HL-60/S4 (cell line): ENCODE results near the gene NF1.
"Not testable (repeated sequence)": the region's sequence is repeated elsewhere in the genome, so short reads cannot be mapped to it uniquely, and the experiment has no call there.

Experiments used
- in situ Hi-C: fragments of 300-500 bp; cut with MboI; formaldehyde crosslinking; loops from 2 replicates; pipeline ENCODE4 v1.14.3; 2022; ENCODE audit warnings: low sequenced_read_pairs

Gene NF1

DNA sequence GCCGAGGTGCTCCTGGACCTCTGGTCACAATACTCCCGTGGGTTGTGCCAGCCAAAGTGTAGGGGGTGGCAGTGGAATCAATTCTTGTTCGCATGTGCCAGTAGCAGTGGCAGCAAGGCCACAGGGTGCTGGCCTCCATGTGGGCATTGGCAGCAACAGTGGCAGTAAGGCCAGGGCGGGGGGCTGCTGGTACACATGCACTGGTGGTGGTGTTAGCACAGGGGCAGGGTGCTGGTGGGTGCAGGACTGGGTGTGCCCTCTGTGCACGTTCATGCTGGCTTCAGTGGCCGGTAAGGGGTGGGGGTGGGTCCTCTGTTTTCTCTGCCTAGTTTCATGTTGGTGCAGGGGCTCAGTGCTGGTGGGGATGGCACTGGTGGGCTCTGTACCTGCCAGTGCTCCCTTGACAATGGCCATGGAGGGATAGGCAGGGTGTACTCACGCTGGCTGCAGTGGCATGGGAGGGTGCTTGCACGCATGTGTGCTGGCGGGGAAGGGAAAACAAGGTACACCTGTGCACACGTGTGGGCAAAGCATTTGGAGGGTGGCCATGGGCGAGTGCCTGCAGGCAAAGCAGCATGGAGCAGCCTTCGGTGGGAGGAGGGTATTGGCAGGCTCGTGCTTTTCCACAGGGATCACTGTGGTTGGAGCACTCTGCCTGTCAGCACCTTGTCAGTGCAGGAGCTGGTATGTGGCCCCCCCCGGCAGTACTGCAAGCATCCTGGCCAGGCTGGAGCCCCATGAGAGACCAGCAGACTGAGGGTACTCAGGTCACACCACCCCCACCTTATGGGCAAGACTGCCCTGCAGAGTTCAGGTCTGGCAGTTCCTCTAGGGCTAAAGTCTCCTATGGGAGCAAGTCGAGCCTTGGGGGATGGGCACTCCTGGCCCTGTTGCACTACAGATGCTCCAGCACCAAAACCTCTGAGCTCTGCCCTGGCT lies 35.8 kb downstream of the NF1 start:
- in situ Hi-C loops = no loop called here

DNA sequence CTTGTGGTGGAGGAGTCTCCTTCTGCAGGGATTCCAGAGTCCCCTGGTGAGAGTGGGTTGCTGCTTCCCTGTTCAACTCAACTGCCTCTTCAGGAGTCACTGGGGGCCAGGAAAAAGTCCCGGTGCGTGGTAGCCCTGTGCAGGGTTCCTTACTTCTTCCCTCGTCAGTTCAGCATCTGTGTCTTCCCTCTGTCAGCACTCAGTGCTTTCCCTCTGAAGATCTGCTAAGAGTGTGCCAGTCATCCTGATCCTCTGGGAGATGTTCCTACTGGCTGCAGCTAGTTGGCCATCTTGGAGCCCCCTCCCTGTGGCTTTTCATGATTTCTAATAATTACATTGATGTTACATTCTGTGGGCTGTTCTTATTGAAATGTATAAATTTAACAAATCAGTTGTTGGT lies 36.5 kb downstream of the NF1 start:
- in situ Hi-C loops = no loop called here

DNA sequence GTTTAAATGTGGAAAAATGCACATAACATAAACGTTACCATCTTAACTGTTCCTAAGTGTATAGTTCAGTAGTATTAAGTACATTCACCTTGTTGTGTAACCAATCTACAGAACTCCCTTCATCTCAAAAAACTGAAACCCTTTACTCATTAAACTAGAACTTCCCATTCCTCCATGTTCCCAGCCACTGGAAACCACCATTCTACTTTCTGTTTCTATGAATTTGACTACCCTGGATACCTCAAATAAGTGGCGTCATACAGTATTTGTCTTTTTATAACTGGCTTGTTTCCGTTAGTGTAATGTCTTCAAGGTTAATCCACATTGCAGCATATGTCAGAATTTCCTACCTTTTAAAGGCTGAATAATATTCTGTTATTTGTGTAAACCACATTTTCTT lies 38.2 kb downstream of the NF1 start:
- in situ Hi-C loops = no loop called here

DNA sequence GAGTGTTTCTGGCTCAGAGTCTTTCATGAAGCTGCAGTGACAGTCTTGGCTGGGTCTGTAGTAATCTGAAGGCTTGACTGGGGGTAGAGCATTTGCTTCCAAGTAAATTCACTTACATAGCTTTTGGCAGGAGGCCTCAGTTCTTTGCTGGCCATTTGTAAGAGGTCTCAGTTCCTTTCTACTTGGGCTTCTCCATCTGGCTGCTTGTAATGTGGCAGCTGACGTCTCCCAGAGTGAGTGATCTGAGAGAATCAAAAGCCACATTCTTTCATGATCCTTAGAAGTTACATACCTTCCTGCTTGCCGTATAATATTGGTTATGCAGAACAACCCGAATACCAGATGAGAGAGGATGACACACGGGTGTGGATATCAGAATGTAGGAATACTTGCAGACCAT lies 39.8 kb downstream of the NF1 start:
- in situ Hi-C loops = no loop called here

DNA sequence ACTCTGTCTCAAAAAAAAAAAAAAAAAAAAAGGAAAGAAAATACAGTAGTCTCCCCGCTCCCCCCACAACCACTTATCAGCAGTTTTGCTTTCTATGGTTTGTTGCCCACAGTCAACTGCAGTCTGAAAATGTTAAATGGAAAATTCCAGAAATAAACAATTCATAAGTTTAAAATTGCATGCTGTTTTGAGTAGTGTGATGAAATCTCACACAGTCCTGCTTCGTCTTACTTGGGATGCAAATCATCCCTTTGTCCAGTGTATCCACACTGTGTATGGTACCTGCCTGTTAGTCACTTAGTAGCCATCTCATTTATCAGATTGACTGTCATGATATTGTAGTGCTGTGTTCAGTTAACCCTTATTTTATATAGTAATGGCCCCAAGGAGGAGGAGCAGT lies 41.5 kb downstream of the NF1 start:
- in situ Hi-C loops = no loop called here

DNA sequence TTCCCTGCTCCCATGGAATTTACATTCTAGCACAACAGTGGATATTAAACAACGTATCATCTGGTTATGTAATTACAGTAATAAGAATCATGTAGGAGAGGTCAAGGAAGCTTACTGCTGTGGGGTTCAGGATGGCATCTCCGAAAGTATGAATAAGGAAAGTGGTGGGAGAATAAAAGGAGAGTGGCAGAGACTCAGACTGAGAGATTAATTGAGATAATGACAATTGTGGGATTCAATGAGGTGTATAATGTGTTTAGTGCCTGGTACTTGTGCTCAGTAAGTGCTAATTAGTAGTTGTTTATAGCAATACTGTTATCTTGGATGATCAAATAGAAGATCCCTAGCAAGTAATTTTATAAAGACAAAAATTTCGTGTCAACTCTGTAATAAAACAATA lies 45.3 kb downstream of the NF1 start:
- in situ Hi-C loops = no loop called here

DNA sequence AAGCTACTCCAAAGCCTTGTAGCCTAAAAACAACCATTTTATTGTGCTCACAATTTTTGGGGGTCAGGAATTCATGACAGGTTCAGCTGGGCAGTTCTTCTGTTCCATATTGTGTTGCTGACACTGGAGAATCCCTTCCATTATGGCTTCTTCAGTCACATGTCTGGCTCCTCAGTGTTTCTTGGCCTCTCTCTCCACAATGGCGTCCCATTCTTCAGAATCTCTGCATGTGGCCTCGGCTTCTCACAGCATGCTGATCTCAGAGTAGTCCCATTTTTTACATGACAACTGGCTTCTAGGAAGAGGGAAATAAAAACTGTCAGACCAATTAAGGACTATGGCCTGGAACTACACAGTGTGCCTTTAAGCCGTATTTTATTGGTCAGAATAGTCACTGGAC lies 49.7 kb downstream of the NF1 start:
- in situ Hi-C loops = no loop called here

DNA sequence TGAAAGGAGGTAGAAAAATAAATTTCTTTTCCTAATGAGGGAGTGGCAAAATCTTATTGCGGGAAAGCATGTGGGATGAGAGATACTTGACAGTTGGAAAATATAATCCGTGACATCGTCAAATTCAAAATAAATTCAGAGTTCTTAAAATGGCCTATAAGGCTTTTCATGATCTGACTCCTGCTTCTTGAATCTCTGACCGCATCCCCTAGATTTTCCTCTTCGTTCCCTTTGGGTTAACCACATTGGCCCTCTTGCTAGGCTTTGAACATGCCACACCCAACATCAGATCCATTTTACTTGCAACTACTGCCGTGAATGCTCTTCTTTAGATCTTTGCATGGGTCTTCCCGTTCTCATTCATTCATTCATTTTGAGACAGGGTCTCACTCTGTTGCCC lies 50.1 kb downstream of the NF1 start:
- in situ Hi-C loops = no loop called here

DNA sequence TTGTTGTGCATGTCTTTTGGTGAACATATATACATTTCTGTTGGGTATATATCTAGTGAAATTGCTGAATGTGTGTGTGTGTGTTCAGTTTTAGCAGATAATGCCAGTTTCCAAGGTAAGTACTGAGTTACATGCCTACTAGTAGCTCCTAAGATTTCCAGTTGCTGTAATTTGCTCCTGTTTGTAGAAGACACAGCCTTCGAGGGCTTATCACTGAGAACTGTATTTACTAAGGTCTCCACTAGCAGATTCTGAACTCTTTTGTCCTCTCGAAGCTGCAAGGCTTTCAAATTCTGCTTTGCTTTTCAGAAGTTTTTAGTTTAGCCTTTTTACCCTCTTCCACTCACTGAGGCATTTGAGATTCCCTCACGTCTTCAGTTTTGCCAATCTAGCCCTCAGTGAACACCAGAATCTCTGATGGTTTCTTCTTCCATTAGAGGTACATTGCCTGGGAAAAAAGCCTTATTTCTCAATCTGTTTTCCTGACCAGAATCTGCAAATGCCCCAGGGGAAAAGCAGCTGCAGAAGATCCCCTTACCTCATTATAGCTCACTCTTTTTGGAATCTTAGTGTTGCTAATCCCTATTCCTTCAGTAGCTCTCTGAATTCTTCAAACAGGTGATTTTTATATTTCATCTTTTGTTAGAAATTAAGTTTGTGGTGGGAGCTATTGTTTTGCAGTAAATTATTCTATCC lies 52.9 kb downstream of the NF1 start:
- in situ Hi-C loops = no loop called here

DNA sequence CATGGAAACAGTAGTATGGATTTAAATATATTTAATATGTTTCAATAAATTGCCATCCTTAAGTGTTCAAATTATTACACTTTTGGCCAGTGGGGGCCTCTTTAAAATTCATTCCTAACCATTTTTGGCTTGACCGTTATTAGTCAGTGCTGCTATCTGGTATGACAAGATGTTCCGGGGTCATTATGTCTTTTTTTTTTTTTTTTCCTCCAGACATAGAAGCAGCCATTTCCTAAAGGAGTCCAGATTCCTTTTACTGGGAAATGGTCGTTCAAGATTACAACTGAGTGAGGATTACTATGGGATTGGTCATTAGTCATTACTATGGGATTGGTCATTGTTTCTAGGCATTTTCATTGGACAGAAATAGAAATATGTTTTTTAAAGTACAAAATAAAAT lies 53.4 kb downstream of the NF1 start:
- in situ Hi-C loops = no loop called here

DNA sequence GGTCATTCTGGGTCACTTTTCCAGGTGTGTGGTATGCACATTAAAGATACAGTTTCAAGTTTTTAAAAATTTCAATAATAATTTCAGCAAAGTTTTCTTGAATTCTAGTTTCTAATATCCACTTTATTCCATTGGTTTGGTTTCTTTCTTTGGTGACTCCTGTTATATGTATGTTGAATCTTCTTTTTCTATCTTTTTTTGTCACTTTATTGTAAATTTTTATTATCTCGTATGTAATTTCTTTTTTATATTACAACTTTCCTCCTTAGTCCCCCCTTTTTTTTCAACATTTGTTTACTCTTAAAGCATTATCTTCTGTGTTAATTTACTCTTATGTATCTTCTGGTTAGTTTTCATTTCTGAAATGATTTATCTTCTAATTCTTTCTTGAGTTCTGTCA lies 57.5 kb downstream of the NF1 start:
- in situ Hi-C loops = no loop called here

DNA sequence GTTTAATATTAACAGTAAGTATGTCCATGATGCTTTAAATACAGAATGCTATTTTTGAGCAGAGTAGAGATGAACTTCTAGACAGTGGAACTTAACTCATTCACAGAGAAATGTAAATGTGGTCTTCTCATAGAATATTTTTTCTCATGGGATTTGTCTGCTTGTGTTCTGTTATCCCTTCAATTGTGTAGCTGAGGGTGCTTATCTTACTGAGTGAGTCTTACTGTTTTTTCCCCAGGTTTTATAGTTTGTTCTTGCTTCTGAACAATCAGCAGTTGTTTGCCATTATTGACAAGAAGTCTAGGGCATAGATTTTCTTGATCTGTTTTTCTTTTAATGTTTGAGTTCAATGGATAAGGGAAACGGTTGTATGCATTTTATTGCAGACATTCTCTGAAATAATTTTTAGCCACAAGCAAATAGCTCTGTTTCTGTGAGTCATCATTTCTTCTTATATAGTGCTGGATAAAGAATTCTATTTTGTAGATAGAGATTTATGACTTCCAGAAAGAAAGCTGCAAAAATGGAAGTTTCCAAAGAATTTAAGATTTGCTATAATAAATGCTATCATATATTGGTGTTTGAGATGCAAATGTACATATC lies 60.5 kb downstream of the NF1 start:
- in situ Hi-C loops = no loop called here

DNA sequence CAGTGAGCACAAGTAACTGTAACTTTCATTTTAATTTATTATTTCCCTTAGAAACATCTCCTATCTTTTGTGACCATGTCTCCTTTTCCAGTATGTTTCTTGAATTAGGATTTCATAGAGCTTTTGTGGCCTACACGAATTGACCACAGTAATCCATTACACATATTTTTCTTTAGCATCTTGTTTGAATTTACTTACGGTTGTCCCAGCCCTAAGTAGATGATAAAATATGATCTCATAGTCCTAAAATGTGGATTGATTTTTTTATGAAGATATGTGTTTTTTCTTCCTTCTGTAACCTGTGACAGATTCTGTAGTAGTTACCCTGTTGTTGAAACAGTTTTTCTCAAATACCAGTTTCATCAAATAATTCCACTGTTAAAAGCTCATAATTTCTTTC lies 61.5 kb downstream of the NF1 start:
- in situ Hi-C loops = no loop called here

DNA sequence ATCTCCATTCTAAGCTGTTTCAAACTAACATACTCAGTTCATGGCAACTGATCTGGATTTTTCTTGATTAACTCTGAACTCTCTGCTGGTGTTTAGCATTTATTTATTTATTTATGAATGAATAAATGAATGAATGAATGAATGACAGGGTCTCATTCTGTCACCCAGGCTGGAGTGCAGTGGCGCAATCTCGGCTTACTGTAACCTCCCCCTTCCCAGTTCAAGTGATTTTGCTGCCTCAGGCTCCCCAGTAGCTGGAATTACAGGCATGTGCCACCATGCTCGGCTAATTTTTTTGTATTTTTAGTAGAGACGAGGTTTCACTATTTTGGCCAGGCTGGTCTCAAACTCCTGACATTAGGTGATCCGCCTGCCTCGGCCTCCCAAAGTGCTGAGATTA lies 62.1 kb downstream of the NF1 start:
- in situ Hi-C loops = not testable (repeated sequence)

DNA sequence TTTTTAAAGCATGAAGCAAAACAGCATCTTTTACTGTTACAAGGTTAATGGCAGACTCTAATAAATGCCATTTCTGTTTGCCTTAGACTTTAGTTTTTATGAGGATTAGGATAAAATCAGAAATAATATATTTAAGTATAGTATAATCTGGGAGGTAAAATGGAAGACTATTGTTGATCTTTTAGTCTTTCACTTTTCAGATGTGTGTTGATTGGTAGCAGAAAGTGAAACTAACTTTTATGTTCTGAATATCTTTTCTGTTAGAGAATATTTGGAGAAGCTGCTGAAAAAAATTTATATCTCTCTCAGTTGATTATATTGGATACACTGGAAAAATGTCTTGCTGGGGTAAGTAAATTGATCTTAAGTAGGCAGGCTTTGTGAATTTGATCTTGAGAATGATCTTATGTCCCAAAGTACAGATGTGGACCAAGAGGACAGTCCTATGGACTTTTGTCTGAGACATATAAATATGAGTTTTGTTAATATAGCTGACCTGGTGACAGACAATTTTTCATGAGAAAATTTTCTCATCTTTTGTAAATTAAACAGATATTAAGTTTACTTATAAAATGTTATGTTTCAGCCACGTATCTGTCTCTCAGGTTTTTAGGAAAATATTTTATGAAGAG lies 64.1 kb downstream of the NF1 start:
- in situ Hi-C loops = no loop called here

DNA sequence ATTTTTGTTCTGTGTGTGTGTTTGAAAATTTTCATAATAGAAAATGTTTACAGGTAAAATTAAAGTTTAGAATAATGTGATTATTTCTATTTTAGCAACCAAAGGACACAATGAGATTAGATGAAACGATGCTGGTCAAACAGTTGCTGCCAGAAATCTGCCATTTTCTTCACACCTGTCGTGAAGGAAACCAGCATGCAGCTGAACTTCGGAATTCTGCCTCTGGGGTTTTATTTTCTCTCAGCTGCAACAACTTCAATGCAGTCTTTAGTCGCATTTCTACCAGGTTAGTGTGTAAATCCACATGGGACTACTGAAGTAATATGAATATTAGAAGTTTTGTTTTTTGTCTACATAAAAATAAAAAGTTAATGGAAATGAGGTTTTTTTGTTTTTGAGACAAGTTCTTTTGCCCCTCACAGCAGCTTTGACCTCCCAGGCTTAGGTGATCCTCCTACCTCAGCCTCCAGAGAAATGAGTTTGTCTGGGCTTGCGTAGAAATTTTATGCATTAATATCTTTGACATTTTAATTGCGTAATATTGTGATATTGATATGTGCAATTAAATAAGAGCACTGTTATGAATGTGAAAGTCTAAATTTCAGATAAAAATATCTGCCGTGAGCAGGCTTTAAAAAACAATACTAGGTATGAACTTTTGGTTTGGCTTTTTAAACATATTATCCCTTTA lies 68.5 kb downstream of the NF1 start:
- in situ Hi-C loops = no loop called here

DNA sequence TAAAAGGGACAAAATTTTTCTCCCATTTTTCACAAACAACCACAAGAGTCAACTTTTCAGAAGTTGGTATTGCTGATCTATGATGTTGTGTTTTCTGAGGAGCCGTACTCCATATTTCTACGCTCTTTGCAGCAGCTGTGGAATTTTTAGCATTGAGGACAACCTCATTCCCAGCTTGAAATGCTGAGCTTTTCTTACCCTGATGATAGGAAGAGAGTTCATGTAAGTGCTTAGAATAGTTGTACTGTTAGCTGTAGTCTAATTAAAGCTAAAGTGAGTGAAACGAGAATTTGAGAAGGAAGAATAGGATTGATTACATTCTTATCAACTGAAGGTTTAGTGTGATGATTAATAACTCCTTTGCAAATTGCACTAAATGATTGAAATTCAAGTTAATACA lies 72.3 kb downstream of the NF1 start:
- in situ Hi-C loops = no loop called here

DNA sequence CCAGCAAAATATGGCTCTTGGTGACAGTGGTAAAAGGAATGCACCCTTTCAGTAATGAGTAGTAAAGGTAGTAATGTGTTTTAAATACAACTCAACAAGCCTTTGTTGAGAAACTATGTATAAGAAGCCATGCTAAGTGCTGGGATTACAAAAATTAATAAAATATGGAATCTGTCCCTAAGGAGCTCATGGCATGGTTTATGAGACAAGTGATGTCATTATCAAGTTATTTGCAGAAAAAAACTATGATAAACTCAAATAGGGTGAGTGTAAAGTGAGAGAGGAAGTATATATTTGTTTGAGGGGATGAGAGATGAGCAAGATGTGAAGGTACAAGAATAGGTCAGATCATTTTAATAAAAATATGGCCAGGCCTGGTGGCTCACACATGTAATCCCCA lies 76.9 kb downstream of the NF1 start:
- in situ Hi-C loops = no loop called here

DNA sequence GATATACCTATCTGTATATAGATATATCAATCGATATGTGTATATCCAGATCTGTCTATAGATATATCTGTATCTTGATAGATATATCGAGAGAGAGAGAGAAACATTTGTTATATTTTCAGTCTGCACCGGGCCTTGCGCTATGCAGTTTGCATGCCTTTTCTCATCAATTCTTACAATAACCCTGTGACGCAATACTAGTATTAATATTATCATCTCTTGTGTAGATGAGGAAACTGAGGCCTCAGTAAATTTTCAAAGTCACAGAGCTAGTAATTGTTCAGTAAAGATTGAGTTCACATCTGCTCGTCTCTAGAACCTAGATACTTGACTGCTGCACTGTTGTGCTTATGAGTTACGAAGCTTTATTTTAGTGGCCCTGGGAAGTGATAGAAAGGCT lies 77.6 kb downstream of the NF1 start:
- in situ Hi-C loops = no loop called here

DNA sequence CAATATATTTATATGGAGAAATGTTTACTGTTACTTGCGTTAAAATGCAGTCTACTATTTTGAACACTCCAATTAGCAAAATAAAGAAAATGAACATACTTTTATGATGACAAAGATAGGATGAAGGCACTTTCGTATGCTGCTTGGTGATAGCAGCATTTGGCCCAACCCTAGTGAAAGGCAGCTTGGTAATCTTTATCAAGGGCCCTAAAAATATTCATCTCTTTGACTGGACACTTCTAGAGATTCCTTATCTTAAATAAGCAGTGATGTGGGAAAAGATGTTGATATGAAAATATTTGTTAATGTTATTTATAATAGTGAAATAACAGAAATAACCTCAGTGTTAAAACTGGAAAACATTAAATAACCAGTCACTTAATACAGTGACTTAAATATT lies 79.4 kb downstream of the NF1 start:
- in situ Hi-C loops = no loop called here

DNA sequence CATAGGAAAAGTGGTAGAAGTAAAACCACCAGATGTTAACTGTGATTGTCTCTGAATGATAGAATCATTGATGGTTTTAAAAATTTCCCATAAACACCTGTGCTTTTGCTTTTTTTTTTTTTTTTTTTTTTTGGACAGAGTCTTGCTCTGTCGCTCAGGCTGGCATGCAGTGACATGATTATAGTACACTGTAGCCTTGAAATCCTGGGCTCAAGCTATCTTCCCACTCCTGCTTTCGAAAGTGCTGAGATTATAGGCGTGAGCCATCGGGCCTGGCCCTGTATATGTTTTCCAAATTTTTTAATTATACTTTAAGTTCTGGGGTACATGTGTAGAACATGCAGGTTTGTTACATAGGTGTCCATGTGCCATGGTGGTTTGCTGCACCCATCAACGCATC lies 80.5 kb downstream of the NF1 start:
- in situ Hi-C loops = no loop called here
